DOHH2 (cell line): Measurements from ENCODE around the gene USP12.

ENCODE experiments used
- H3F3A ChIP-seq: fragments of 200-600 bp; sonication (generic), shearing (Covaris generic); 2 replicates; pipeline ENCODE4 v1.6.0; 2016; ENCODE audit warnings: antibody characterized with exemption, mild to moderate bottlenecking; ENCODE audit not compliant: control insufficient read depth, insufficient read depth
- H3K27ac ChIP-seq: fragments of 200-600 bp; sonication (generic); 2 replicates; pipeline ENCODE4 v1.5.1; 2014; ENCODE audit warnings: low read depth, mild to moderate bottlenecking, low read length, moderate library complexity
- H3K27me3 ChIP-seq: fragments of 200-600 bp; sonication (generic); 2 replicates; pipeline ENCODE4 v1.6.1; 2014; ENCODE audit warnings: mild to moderate bottlenecking, low read length, mixed read lengths; ENCODE audit not compliant: control insufficient read depth
- H3K36me3 ChIP-seq: fragments of 200-600 bp; sonication (generic); 2 replicates; pipeline ENCODE4 v1.6.1; 2014; ENCODE audit warnings: mild to moderate bottlenecking, low read length, moderate library complexity, mixed read lengths; ENCODE audit not compliant: control insufficient read depth
- H3K4me1 ChIP-seq: fragments of 200-600 bp; sonication (generic); 2 replicates; pipeline ENCODE4 v1.6.1; 2014; ENCODE audit warnings: mild to moderate bottlenecking, low read length, mixed read lengths; ENCODE audit not compliant: control insufficient read depth
- H3K4me2 ChIP-seq: fragments of 200-600 bp; sonication (generic); 2 replicates; pipeline ENCODE4 v1.6.0; 2014; ENCODE audit warnings: mild to moderate bottlenecking, low read length, moderate library complexity
- H3K4me3 ChIP-seq: fragments of 200-600 bp; sonication (generic); 2 replicates; pipeline ENCODE4 v1.5.1; 2014; ENCODE audit warnings: mild to moderate bottlenecking, low read length, mixed read lengths
- H3K79me2 ChIP-seq: fragments of 200-600 bp; sonication (generic); 2 replicates; pipeline ENCODE4 v1.6.1; 2014; ENCODE audit warnings: mild to moderate bottlenecking, low read length, mixed read lengths; ENCODE audit not compliant: control insufficient read depth
- H3K9me2 ChIP-seq: fragments of 200-600 bp; sonication (generic); replicated peaks from 2 replicates; pipeline ENCODE4 v1.6.1; 2014; ENCODE audit warnings: mild to moderate bottlenecking, low read length, mixed read lengths; ENCODE audit not compliant: control insufficient read depth
- H3K9me3 ChIP-seq: fragments of 200-600 bp; sonication (generic); 2 replicates; pipeline ENCODE4 v1.6.1; 2014; ENCODE audit warnings: antibody characterized with exemption, low read length, mixed read lengths; ENCODE audit not compliant: control insufficient read depth, insufficient read depth
- H4K20me1 ChIP-seq: fragments of 200-600 bp; sonication (generic); 2 replicates; pipeline ENCODE4 v1.6.0; 2014; ENCODE audit warnings: low read depth, mild to moderate bottlenecking, antibody characterized with exemption, low read length, moderate library complexity; ENCODE audit not compliant: control insufficient read depth, insufficient read depth
- CTCF ChIP-seq: fragments of 200-600 bp; sonication (generic); IDR thresholded peaks from one replicate; pipeline ENCODE4 v1.5.1; 2014; ENCODE audit warnings: antibody characterized with exemption, mild to moderate bottlenecking, low read depth, low read length; ENCODE audit not compliant: poor library complexity, severe bottlenecking
- EZH2phosphoT487 ChIP-seq: fragments of 200-600 bp; sonication (generic); IDR thresholded peaks from 2 replicates; pipeline ENCODE4 v1.6.1; 2017; ENCODE audit warnings: borderline replicate concordance, mild to moderate bottlenecking, antibody characterized with exemption, low read length, moderate library complexity, mixed read lengths

Gene USP12

DNA sequence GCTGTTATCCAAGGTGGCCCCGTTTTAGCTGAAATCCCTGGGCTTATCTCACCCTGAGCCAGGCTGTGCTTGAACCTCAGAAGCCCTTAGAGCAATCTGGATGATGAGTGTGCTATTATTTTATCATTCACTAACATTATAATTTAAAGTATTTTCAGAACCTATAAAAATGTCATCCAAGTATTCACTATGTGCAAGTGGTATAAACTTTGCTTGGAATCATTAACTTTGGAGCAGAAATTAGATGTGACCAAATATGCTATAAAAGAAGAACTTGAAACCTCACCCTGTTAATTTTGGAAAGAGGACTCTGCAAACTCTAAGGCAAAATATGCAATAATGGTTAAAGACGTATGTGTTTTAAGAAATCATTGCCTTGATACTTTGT is 147.5 kb downstream of the USP12 start:
- Histone ChIP-seq H3K79me2 (no peaks in the 10 kb centered on the region), H3K27ac (no peak overlapping the region), H3K36me3 (no peaks in the 10 kb centered on the region), H3K4me3 (no peak overlapping the region), H3K9me3 (no peaks in the 10 kb centered on the region), H4K20me1 (no peaks in the 10 kb centered on the region), H3K27me3 (peaks cover 14% of the 10 kb centered on the region), H3K4me1 (peaks cover 4% of the 10 kb centered on the region; the same call in 1 of the 2 replicates), H3K4me2 (no peak overlapping the region), H3K9me2 (no peaks in the 10 kb centered on the region), H3F3A (no peaks in the 10 kb centered on the region)
- TF ChIP-seq EZH2phosphoT487 (no peak), CTCF (no peak)

DNA sequence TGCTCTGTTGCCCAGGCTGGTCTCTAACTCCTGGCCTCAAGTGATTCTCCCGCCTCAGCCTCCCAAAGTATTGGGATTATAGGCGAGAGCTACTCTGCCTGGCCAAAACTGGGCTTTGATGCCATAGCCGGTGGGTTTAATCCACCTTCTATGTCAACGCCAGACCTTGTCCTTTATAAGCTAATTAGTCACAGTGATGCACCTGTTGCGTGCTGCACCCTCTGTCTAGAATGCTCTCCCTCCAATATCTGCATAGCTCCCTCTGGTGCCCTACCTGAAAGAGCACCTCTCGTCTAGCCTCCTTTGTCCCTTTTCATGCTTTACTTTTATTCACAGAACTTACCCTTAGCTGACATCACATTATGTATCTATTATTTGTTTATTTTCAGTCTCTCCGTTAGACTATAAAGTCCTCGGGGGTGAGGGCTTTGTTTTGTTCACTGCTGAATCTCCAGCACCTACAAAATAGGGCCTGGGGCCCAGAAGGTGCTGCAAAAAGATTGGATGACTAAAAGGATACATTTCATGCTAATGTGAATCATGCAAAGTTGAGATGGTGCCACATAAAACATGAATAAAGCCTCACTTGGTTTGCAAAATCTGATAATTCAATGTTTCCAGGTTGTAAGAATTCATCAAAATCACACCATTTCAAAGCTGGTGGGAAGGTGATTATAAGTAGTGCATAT is 148.1 kb downstream of the USP12 start:
- Histone ChIP-seq H3K4me2 (no peak overlapping the region), H3K4me1 (peaks cover 4% of the 10 kb centered on the region; the same call in 1 of the 2 replicates), H3K27me3 (peaks cover 9% of the 10 kb centered on the region; the same call in 1 of the 2 replicates), H3K27ac (no peak overlapping the region), H3K79me2 (no peaks in the 10 kb centered on the region), H3K36me3 (no peaks in the 10 kb centered on the region), H3K9me2 (no peaks in the 10 kb centered on the region), H3K9me3 (no peaks in the 10 kb centered on the region), H3F3A (no peaks in the 10 kb centered on the region), H4K20me1 (no peaks in the 10 kb centered on the region), H3K4me3 (no peak overlapping the region)
- no peak for TF ChIP-seq EZH2phosphoT487
- no peak for TF ChIP-seq CTCF

DNA sequence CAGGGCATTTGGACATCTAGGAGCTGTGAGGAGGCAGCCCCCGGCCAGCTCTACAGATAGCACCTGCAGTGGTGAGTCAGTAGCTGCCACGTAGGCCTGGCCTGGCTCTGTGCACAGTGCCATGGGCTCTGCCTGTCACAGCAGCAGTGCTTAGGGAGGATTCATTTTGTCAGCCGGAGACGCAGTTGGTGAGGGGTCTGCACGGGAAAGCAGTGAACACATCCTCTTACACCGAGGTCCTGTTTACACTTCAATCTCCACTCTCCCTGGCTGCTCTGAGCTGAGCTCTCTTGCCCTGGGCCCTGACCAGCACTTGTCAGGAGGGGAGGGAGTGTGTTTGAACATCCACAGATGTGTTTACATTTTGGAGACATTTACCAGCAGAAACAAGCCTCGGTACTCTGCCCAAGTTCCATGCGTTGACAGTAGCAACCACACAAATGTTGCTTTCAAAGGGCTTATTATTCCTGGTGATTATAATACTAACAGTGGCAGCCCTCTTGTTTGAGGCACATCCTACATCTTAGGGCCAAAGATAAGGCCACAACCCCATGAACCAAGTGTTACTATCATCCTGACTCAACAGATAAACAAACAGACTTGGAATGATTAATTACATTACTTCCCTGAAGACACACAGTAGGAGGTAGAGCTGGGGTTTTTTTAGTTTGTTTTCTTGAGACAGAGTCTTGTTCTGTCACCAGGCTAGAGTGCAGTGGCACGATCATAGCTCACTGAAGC is 148.9 kb downstream of the USP12 start:
- Histone ChIP-seq H3K36me3 (no peaks in the 10 kb centered on the region), H3K27me3 (peaks cover 1% of the 10 kb centered on the region; the same call in 1 of the 2 replicates), H3K4me3 (no peak overlapping the region), H3K9me3 (no peaks in the 10 kb centered on the region), H3K27ac (no peak overlapping the region), H3K4me1 (peaks cover 4% of the 10 kb centered on the region; the same call in 1 of the 2 replicates), H3F3A (no peaks in the 10 kb centered on the region), H3K79me2 (no peaks in the 10 kb centered on the region), H3K9me2 (no peaks in the 10 kb centered on the region), H4K20me1 (no peaks in the 10 kb centered on the region), H3K4me2 (no peak overlapping the region)
- TF ChIP-seq CTCF, result no peak
- TF ChIP-seq EZH2phosphoT487, result no peak
